ENCODE results near the gene RDH16.

RDH16 gene

DNA sequence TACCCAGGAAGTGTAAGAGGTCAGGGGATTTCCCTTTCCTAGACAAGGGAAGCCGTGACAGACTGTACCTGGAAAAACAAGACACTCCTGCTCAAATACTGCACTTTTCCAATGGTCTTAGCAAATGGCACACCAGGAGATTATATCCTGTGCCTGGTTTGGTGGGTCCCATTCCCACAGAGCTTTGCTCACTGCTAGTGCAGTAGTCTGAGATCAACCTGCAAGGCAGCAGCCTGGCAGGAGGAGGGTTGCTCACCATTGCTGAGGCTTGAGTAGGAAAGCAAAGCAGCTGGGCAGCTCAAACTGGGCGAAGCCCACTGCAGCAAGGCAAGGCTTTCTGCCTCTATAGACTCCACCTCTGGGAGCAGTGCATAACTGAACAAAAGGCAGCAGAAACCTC is 1.0 kb upstream of the RDH16 start:
- H3K36me3 ChIP-seq (replicated peaks) = no peaks in the 10 kb centered on the region
- in situ Hi-C loops (cut with HindIII; ENCODE audit: low pct_ligation_motif_present, low sequenced_read_pairs) = no loop called here
- no peaks in the 10 kb centered on the region for H3K27me3 ChIP-seq (replicated peaks)
- no peak overlapping the region for H3K27ac ChIP-seq
- no peak overlapping the region for H3K4me3 ChIP-seq (ENCODE audit: low read depth, low read length)
- no peak for DNase-seq
- TF ChIP-seq, protein P1, sequence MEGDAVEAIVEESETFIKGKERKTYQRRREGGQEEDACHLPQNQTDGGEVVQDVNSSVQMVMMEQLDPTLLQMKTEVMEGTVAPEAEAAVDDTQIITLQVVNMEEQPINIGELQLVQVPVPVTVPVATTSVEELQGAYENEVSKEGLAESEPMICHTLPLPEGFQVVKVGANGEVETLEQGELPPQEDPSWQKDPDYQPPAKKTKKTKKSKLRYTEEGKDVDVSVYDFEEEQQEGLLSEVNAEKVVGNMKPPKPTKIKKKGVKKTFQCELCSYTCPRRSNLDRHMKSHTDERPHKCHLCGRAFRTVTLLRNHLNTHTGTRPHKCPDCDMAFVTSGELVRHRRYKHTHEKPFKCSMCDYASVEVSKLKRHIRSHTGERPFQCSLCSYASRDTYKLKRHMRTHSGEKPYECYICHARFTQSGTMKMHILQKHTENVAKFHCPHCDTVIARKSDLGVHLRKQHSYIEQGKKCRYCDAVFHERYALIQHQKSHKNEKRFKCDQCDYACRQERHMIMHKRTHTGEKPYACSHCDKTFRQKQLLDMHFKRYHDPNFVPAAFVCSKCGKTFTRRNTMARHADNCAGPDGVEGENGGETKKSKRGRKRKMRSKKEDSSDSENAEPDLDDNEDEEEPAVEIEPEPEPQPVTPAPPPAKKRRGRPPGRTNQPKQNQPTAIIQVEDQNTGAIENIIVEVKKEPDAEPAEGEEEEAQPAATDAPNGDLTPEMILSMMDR (IDR thresholded peaks at IDR 0.05; ENCODE audit: low read depth, low read length, missing control alignments) = no peak

DNA sequence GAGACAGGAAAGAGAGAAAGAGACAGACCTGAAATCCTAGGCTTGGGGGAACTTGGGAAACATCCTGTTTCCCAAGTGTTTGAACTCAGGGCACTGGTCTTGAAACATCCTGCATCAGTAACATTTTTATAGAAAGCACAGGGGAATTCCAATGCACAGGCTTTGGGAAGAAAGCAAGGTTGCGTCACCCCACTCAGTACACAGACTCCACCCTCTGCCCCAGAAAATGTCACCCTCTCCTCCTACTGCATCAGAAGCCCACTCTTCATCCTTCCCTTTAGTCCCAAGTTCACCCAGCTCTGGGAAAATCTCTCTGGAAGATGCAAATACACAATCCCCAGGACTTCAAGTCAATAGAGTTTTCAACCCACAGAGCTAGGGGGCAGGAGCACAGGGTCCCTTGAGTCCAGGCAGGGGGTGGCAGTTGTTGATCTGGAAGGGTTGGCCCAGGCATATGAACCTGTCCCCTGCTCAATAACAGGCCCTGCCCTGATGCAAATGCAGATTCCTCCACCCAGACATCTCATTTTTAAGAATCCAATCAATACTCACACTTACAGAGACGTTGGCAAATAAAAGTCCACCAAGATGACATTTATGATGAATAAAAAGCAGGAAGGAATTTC is 1.7 kb downstream of the RDH16 start:
- Histone ChIP-seq H3K27me3 (replicated peaks) (no peaks in the 10 kb centered on the region), H3K36me3 (replicated peaks) (no peaks in the 10 kb centered on the region), H3K27ac (no peak overlapping the region), H3K4me3 (ENCODE audit: low read depth, low read length) (no peak overlapping the region)
- in situ Hi-C loops (cut with HindIII; ENCODE audit: low pct_ligation_motif_present, low sequenced_read_pairs) = no loop called here
- no peak for DNase-seq
- TF ChIP-seq, protein P1 (IDR thresholded peaks at IDR 0.05; ENCODE audit: low read depth, low read length, missing control alignments) = no peak

DNA sequence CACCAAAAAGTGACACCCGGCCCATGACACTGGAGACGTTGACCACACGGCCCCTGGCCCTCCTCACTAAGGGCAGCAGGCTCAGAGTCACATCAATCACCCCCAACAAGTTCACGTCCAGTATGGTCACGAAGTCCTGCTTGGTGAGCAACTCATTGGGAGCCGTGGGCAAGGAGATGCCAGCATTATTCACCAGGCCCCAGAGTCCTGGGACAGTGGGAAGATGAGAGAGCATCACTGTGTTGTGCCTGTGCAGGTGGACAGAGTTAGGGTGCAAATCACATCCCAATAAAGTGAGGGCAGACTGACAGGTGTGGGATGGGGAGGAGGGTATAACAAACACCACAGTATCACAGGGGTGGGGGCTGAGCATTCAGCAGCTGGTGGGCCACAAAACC is 2.5 kb downstream of the RDH16 start:
- TF ChIP-seq, protein P1 (IDR thresholded peaks at IDR 0.05; ENCODE audit: low read depth, low read length, missing control alignments) = no peak
- H3K36me3 ChIP-seq (replicated peaks) = no peaks in the 10 kb centered on the region
- in situ Hi-C loops (cut with HindIII; ENCODE audit: low pct_ligation_motif_present, low sequenced_read_pairs) = no loop called here
- DNase-seq = no peak
- no peak overlapping the region for H3K4me3 ChIP-seq (ENCODE audit: low read depth, low read length)
- no peaks in the 10 kb centered on the region for H3K27me3 ChIP-seq (replicated peaks)
- H3K27ac ChIP-seq = no peak overlapping the region

DNA sequence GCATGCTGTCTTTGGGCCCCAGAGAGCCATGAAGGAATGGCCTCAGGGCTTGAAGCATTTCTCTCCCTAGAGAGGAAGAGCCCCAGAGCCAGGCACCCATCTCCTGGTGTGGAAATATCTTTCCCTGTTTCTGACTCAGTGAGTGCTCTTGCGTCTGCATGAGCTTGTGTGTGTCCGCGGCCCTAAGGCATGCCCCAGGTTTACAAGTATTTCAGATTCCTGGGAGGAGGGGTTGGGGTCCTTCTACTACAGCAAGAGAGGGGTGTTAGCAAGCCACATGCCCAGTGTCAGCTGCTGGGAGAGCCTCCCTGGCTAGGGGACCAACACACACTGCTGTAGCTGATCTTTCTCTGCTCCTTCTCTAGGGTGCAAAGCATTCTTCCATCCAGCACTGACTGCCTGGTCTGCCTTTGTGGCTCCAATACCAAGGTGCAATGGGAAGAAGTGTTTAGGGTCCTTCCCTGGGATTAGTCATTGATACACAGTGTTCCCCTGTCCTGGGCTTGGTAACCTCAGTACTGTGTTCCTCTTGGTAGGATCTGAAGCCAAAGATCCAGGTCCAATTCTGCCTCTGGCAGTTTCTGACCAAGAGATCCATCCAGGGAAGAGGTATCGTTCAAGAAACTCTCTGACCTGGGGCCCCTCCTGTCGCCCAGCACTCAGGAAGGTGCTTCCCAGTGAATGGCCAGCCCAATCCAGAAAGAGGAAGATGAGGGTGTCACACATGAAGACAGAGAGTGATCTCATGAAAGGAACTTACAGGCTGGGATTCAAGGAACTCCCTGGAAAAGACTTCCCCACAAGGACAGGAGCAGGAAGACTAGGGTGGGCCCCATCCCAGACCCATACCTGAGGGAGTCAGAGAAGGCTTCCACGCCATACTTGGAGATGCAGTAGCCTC is 3.1 kb downstream of the RDH16 start:
- no peak for DNase-seq
- H3K36me3 ChIP-seq (replicated peaks) = no peaks in the 10 kb centered on the region
- no peak overlapping the region for H3K27ac ChIP-seq
- TF ChIP-seq, protein P1 (IDR thresholded peaks at IDR 0.05; ENCODE audit: low read depth, low read length, missing control alignments) = no peak
- H3K4me3 ChIP-seq (ENCODE audit: low read depth, low read length) = no peak overlapping the region
- in situ Hi-C loops (cut with HindIII; ENCODE audit: low pct_ligation_motif_present, low sequenced_read_pairs) = no loop called here
- no peaks in the 10 kb centered on the region for H3K27me3 ChIP-seq (replicated peaks)

DNA sequence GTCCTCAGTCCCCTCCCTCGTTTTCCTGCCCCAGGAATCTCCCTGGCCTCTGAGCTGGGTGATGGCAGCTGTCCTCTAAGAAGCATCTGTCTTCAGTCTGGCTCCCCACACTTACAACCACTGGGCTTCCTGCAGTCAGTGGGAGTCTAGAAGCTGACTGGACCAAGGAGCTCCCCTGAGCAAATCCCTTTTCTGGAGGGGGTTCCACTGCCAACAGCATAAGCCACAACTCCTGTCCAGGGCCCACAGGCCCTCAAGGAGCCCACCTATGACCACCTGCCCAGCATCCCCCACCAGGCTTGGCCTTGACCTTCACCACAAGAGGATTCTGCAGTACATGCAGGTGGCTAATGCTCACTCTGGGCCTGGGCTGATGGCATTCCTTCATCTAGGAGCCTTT is 4.1 kb downstream of the RDH16 start:
- H3K27me3 ChIP-seq (replicated peaks) = no peaks in the 10 kb centered on the region
- in situ Hi-C loops (cut with HindIII; ENCODE audit: low pct_ligation_motif_present, low sequenced_read_pairs) = no loop called here
- H3K27ac ChIP-seq = no peak overlapping the region
- H3K36me3 ChIP-seq (replicated peaks) = no peaks in the 10 kb centered on the region
- no peak for DNase-seq
- TF ChIP-seq, protein P1 (IDR thresholded peaks at IDR 0.05; ENCODE audit: low read depth, low read length, missing control alignments) = no peak
- H3K4me3 ChIP-seq (ENCODE audit: low read depth, low read length) = no peak overlapping the region

Data from brain microvascular endothelial cell (primary cell).